Body of pancreas (tissue), 4 donors: ENCODE results near the gene RPS6KA2. TPM values are rescaled to one million over a fixed set of nuclear protein-coding genes. Genes with fewer than 3 reads are reported as not detected.

Experiments used
- ATAC-seq: fragments of 150-250 bp; one replicate; pipeline ENCODE4 v1.9.1; 2016
- DNase-seq, 4 donors: peaks; one replicate each; pipeline ENCODE4 v3.0.0-alpha.2; 2019
- H3K27ac ChIP-seq, 4 donors: fragments of 200-600 bp; sonication (generic); 1 replicate in 3 of 4; 2 replicates in 1 of 4; pipeline versions ENCODE4 v1.5.1 to v1.6.1; 2016 to 2019; ENCODE audit warnings: mild to moderate bottlenecking in 1 of 4, mixed read lengths in 1 of 4, moderate library complexity in 1 of 4
- H3K27me3 ChIP-seq, 2 donors: fragments of 200-600 bp; sonication (generic); one replicate each; pipeline ENCODE4 v1.6.0; 2016; ENCODE audit warnings: mild to moderate bottlenecking in 1 of 2
- H3K36me3 ChIP-seq, 2 donors: fragments of 200-600 bp; sonication (generic); replicated peaks in 1 of 2; 2 replicates each; pipeline ENCODE4 v1.5.1; 2016; ENCODE audit warnings: low read depth in 2 of 2; ENCODE audit not compliant: insufficient read depth in 1 of 2
- H3K4me1 ChIP-seq: fragments of 200-600 bp; sonication (generic); one replicate; pipeline ENCODE4 v1.6.0; 2016
- H3K4me3 ChIP-seq, 2 donors: fragments of 200-600 bp; sonication (generic); 1 replicate in 1 of 2; 2 replicates in 1 of 2; pipeline ENCODE4 v1.5.1; 2016 to 2019
- H3K9me3 ChIP-seq, 3 donors: fragments of 200-600 bp; sonication (generic); 1 replicate in 2 of 3; 2 replicates in 1 of 3; pipeline ENCODE4 v1.5.1; 2016
- CTCF ChIP-seq, 7 experiments: fragments of 450-650 bp in 4 of 7; fragments of 200-600 bp in 3 of 7; sonication (generic) in 3 of 7; IDR thresholded peaks; one replicate each; pipeline ENCODE4 v1.5.1; 2016 to 2019; ENCODE audit warnings: antibody characterized with exemption in 7 of 7
- POLR2A ChIP-seq, 3 donors: fragments of 450-650 bp; IDR thresholded peaks; one replicate each; pipeline ENCODE4 v1.6.1; 2016; ENCODE audit warnings: antibody characterized with exemption in 3 of 3, mild to moderate bottlenecking in 2 of 3
- WGBS, 2 donors: methylation state at CpG; one replicate each; pipeline ENCODE4 v1.1.5; 2017; 5-methylcytosine and 5-hydroxymethylcytosine counted together
- intact Hi-C: fragments of 100-400 bp; cut with DNase I; formaldehyde crosslinking; loops from one replicate; pipeline ENCODE4 v1.15.1; 2023
- total RNA-seq, 2 donors: library from RNA; depleted of rRNA; stranded (reverse); fragments of >200 nt; gene quantifications; one replicate each; pipeline ENCODE4 v1.1.0, GENCODE V29; 2016

Gene RPS6KA2
- total RNA-seq, 2 donors from 2014 or later, result 24.4 to 53.7 TPM

GRCh38 chr6:166408936-166409755 lies 217.9 kb downstream of the RPS6KA2 start:
- H3K36me3 ChIP-seq, result peaks cover 0 to 9% of the 10 kb centered on the region in 2 donors
- H3K27me3 ChIP-seq, result no peaks in the 10 kb centered on the region
- H3K9me3 ChIP-seq, result no peaks in the 10 kb centered on the region
- intact Hi-C loops, result no loop called here
- WGBS, 2 donors, result 72 to 80% methylated on average over 22 of the region's 22 CpGs
- H3K27ac ChIP-seq, result no peak overlapping the region
- no peaks in the 10 kb centered on the region for H3K4me1 ChIP-seq
- DNase-seq (no peak), ATAC-seq (no peak)
- no peak overlapping the region for H3K4me3 ChIP-seq
- TF ChIP-seq POLR2A (IDR thresholded peaks at IDR 0.05) (no peak), CTCF (IDR thresholded peaks at IDR 0.05) (no peak)

- Histone ChIP-seq H3K4me1 (no peaks in the 10 kb centered on the region), H3K27me3 (no peaks in the 10 kb centered on the region), H3K4me3 (no peak overlapping the region), H3K9me3 (no peaks in the 10 kb centered on the region), H3K36me3 (no peaks in the 10 kb centered on the region), H3K27ac (no peak overlapping the region)
- TF ChIP-seq CTCF (IDR thresholded peaks at IDR 0.05), result no peak
- no peak for TF ChIP-seq POLR2A (IDR thresholded peaks at IDR 0.05)
- intact Hi-C loops, result no loop called here
- DNase-seq, result no peak
- WGBS, 2 donors, result 45 to 50% methylated on average over 8 to 12 of the region's 12 CpGs
- no peak for ATAC-seq
Observed at GRCh38 chr6:166406197-166406596, 220.9 kb downstream of the RPS6KA2 start.

GRCh38 chr6:166405386-166405785 lies 221.7 kb downstream of the RPS6KA2 start:
- Histone ChIP-seq H3K27me3 (no peaks in the 10 kb centered on the region), H3K27ac (no peak overlapping the region), H3K36me3 (no peaks in the 10 kb centered on the region), H3K9me3 (no peaks in the 10 kb centered on the region), H3K4me1 (no peaks in the 10 kb centered on the region), H3K4me3 (no peak overlapping the region)
- TF ChIP-seq CTCF (IDR thresholded peaks at IDR 0.05), result no peak
- no peak for TF ChIP-seq POLR2A (IDR thresholded peaks at IDR 0.05)
- WGBS, 2 donors, result 52 to 55% methylated on average over 3 to 7 of the region's 7 CpGs
- intact Hi-C loops, result no loop called here
- ATAC-seq, result no peak
- DNase-seq, result no peak

- 33 to 48% methylated on average over 4 to 6 of the region's 6 CpGs for WGBS, 2 donors
- Histone ChIP-seq H3K4me3 (no peak overlapping the region), H3K4me1 (no peaks in the 10 kb centered on the region), H3K36me3 (no peaks in the 10 kb centered on the region), H3K9me3 (no peaks in the 10 kb centered on the region), H3K27ac (no peak overlapping the region), H3K27me3 (no peaks in the 10 kb centered on the region)
- ATAC-seq, result no peak
- no peak for TF ChIP-seq POLR2A (IDR thresholded peaks at IDR 0.05)
- no peak for TF ChIP-seq CTCF (IDR thresholded peaks at IDR 0.05)
- intact Hi-C loops, result no loop called here
- DNase-seq, result no peak
Observed at GRCh38 chr6:166402582-166403277, 224.3 kb downstream of the RPS6KA2 start.
